ENCODE results near the gene PHF19.
A peak's percentile ranks its signal among the peaks of the same experiment; 100 is the strongest.

The PHF19 gene

DNA sequence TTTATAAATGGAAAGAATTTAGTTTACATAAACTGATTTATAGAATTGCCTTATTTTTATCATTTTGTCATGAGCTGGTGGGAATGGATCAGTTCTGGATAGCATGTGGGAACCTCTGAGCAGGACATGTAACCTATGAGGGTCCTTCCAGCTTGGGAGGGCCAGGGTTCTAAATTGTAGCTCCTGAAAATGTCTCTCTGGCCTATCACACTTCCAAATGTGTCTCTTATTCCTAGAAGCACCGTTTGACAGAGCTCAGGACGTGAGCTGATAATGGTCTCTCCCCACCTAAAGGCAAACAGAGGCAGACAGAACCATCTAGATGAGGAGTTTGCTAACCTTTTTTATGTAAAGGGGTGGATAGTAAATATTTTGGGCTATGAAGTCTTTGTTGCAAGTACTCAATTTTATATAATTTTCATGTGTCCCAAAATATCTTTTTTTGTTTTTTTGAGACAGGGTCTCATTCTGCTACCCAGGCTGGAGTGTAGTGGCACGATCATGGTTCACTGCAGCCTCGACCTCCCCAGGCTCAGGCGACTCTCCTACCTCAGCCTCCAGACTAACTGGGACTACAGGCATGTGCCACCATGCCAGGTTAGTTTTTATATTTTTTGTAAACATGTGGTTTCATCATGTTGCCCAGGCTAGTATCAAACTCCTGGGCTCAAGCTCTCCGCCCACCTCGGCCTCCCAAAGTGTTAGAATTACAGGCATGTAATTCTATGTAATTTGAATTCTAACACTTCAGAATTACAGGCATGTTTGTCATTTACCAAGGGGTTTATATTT lies 45.6 kb upstream of the PHF19 start:
- no peak overlapping the region for H3K4me3 ChIP-seq (ENCODE audit: low read depth, low read length)
- no peak for DNase-seq (ENCODE audit: low read depth)
- no peak for TF ChIP-seq MYC (IDR thresholded peaks at IDR 0.05; ENCODE audit: low read depth, low read length)
- no peak for TF ChIP-seq POLR2A (IDR thresholded peaks at IDR 0.05; ENCODE audit: extremely low read depth, insufficient read length)
- no peak for TF ChIP-seq MAX (IDR thresholded peaks at IDR 0.05; ENCODE audit: low read depth, low read length)
- TF ChIP-seq, protein P1, sequence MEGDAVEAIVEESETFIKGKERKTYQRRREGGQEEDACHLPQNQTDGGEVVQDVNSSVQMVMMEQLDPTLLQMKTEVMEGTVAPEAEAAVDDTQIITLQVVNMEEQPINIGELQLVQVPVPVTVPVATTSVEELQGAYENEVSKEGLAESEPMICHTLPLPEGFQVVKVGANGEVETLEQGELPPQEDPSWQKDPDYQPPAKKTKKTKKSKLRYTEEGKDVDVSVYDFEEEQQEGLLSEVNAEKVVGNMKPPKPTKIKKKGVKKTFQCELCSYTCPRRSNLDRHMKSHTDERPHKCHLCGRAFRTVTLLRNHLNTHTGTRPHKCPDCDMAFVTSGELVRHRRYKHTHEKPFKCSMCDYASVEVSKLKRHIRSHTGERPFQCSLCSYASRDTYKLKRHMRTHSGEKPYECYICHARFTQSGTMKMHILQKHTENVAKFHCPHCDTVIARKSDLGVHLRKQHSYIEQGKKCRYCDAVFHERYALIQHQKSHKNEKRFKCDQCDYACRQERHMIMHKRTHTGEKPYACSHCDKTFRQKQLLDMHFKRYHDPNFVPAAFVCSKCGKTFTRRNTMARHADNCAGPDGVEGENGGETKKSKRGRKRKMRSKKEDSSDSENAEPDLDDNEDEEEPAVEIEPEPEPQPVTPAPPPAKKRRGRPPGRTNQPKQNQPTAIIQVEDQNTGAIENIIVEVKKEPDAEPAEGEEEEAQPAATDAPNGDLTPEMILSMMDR (IDR thresholded peaks at IDR 0.05; ENCODE audit: low read depth, low read length) = no peak

DNA sequence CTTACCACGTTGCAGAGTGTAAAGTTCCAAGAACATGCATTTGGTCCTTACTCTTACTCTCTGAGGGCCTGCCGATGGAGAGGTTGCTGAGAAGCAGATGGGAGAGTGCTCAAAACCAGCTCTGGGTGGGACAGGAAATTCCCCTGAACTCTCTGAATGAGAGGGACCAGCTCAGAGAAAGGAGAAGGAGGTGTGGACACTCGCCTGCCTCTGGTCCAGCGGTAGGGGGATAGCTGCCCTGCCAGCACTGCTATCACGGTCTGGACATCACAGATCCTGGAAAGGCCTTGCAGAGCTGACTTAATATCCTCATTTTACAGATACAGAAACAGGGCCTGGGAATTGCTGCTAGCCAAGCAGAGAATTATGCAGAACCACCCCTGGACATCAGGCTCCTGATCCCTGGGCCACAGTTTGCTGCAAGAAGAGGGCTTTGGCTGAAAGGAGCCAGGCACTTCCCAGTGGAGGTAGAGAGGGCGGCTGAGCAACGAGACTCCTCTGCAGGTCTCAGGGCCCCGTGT lies 44.7 kb upstream of the PHF19 start:
- TF ChIP-seq POLR2A (IDR thresholded peaks at IDR 0.05; ENCODE audit: extremely low read depth, insufficient read length) = no peak
- TF ChIP-seq MYC (IDR thresholded peaks at IDR 0.05; ENCODE audit: low read depth, low read length) = no peak
- TF ChIP-seq MAX (IDR thresholded peaks at IDR 0.05; ENCODE audit: low read depth, low read length) = no peak
- TF ChIP-seq, protein P1 (IDR thresholded peaks at IDR 0.05; ENCODE audit: low read depth, low read length) = no peak
- DNase-seq (ENCODE audit: low read depth) = no peak
- H3K4me3 ChIP-seq (ENCODE audit: low read depth, low read length) = no peak overlapping the region

GRCh38 chr9:120920806-120921178 lies 43.8 kb upstream of the PHF19 start:
- TF ChIP-seq MAX (IDR thresholded peaks at IDR 0.05; ENCODE audit: low read depth, low read length) = no peak
- TF ChIP-seq MYC (IDR thresholded peaks at IDR 0.05; ENCODE audit: low read depth, low read length) = no peak
- TF ChIP-seq POLR2A (IDR thresholded peaks at IDR 0.05; ENCODE audit: extremely low read depth, insufficient read length) = no peak
- TF ChIP-seq, protein P1 (IDR thresholded peaks at IDR 0.05; ENCODE audit: low read depth, low read length) = no peak
- no peak overlapping the region for H3K4me3 ChIP-seq (ENCODE audit: low read depth, low read length)
- DNase-seq (ENCODE audit: low read depth) = no peak

GRCh38 chr9:120919843-120920805 lies 43.1 kb upstream of the PHF19 start:
- H3K4me3 ChIP-seq (ENCODE audit: low read depth, low read length) = no peak overlapping the region
- DNase-seq (ENCODE audit: low read depth) = peak; percentile 65
- no peak for TF ChIP-seq POLR2A (IDR thresholded peaks at IDR 0.05; ENCODE audit: extremely low read depth, insufficient read length)
- TF ChIP-seq MYC (IDR thresholded peaks at IDR 0.05; ENCODE audit: low read depth, low read length) = no peak
- TF ChIP-seq MAX (IDR thresholded peaks at IDR 0.05; ENCODE audit: low read depth, low read length) = no peak
- TF ChIP-seq, protein P1 (IDR thresholded peaks at IDR 0.05; ENCODE audit: low read depth, low read length) = no peak

DNA sequence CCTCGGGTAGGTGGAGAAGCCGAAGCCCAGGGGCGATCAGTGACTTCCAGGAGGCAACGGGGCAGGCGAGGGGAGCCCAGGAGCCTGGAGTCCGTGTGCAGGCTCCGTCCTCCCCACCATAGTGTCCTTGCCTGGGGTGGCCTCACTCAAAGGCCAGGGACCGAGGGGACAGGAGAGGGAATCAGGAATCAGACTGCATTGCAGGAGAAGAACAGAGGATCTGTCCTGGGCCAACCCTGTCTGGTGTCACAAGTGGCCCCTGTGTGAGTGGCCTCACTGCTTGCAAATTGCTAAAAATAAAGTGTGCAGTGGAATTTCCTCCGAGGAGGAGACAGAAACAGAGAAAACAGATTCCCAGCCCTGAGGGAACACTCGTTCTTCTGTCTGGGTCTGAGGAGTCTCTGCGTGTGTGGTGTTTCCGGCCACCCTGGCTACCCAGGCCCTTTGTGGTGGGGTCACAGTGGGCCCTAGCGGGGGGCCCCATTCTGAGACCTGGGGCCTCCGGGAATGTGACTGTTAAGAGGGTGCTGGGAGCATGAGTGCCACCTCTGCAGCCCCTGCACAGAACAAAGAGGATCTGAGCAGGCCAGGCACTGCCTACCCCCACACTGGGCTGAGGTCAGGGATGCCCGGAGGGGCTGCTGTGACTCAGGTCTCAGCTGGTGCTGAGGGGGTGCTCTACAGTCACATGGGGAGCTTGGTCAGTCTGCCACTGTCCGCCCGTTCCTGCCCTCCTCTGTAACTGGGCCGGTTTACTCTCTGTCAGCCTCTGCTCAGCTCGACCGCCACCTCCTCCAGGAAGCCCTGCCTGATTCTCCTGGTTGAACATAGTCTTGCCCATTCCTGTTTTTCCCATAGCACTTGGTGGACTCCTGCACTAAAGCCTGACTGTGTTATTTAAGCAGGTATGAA lies 42.2 kb upstream of the PHF19 start:
- DNase-seq (ENCODE audit: low read depth) = no peak
- TF ChIP-seq, protein P1 (IDR thresholded peaks at IDR 0.05; ENCODE audit: low read depth, low read length) = no peak
- TF ChIP-seq MYC (IDR thresholded peaks at IDR 0.05; ENCODE audit: low read depth, low read length) = no peak
- TF ChIP-seq MAX (IDR thresholded peaks at IDR 0.05; ENCODE audit: low read depth, low read length) = no peak
- no peak for TF ChIP-seq POLR2A (IDR thresholded peaks at IDR 0.05; ENCODE audit: extremely low read depth, insufficient read length)
- no peak overlapping the region for H3K4me3 ChIP-seq (ENCODE audit: low read depth, low read length)
